Trophoblast cell (in vitro differentiated cells and primary cell): ENCODE results near the gene CCDC9.
"Not testable (repeated sequence)": the region's sequence is repeated elsewhere in the genome, so short reads cannot be mapped to it uniquely, and the experiment has no call there.

Source experiments
- DNase-seq, 2 donors: peaks; one replicate each; pipeline ENCODE4 v3.0.0-alpha.2; 2016
- H2AFZ ChIP-seq: 2 replicates; pipeline ENCODE4 v1.6.1; 2013; ENCODE audit warnings: low read length, moderate library complexity, mild to moderate bottlenecking; ENCODE audit not compliant: insufficient read depth, poor library complexity
- H2AK5ac ChIP-seq: 2 replicates; pipeline ENCODE4 v1.6.1; 2013; ENCODE audit warnings: mild to moderate bottlenecking, low read length
- H2BK120ac ChIP-seq: 2 replicates; pipeline ENCODE4 v1.6.1; 2013; ENCODE audit warnings: low read length, mild to moderate bottlenecking, moderate library complexity; ENCODE audit not compliant: insufficient read depth, poor library complexity
- H2BK12ac ChIP-seq: 2 replicates; pipeline ENCODE4 v1.6.1; 2013; ENCODE audit warnings: mild to moderate bottlenecking, low read length, moderate library complexity
- H2BK5ac ChIP-seq: 2 replicates; pipeline ENCODE4 v1.6.1; 2013; ENCODE audit warnings: low read length, low read depth, moderate library complexity, mild to moderate bottlenecking; ENCODE audit not compliant: poor library complexity
- H3K14ac ChIP-seq: 2 replicates; pipeline ENCODE4 v1.6.1; 2013; ENCODE audit warnings: mild to moderate bottlenecking, low read length
- H3K18ac ChIP-seq: 2 replicates; pipeline ENCODE4 v1.6.1; 2013; ENCODE audit warnings: mild to moderate bottlenecking, low read length
- H3K23ac ChIP-seq: 2 replicates; pipeline ENCODE4 v1.6.1; 2013; ENCODE audit warnings: low read length
- H3K27ac ChIP-seq: 2 replicates; pipeline ENCODE4 v1.5.1; 2013; ENCODE audit warnings: low read depth, mild to moderate bottlenecking, inconsistent platforms, low read length, moderate library complexity
- H3K27me3 ChIP-seq: 2 replicates; pipeline ENCODE4 v1.6.1; 2013; ENCODE audit warnings: inconsistent platforms, mild to moderate bottlenecking, low read length, moderate library complexity; ENCODE audit not compliant: insufficient read depth
- H3K36me3 ChIP-seq, 2 experiments: 1 replicate in 1 of 2; 2 replicates in 1 of 2; pipeline ENCODE4 v1.6.1; 2013; ENCODE audit warnings: low read length in 2 of 2, mild to moderate bottlenecking in 2 of 2, moderate library complexity in 1 of 2; ENCODE audit not compliant: insufficient read depth in 2 of 2, control insufficient read depth in 1 of 2
- H3K4ac ChIP-seq: 2 replicates; pipeline ENCODE4 v1.6.1; 2013; ENCODE audit warnings: low read depth, mild to moderate bottlenecking, low read length, moderate library complexity
- H3K4me1 ChIP-seq, 2 experiments: 1 replicate in 1 of 2; 2 replicates in 1 of 2; pipeline ENCODE4 v1.6.1; 2013; ENCODE audit warnings: low read length in 2 of 2, mild to moderate bottlenecking in 2 of 2, moderate library complexity in 1 of 2; ENCODE audit not compliant: insufficient read depth in 2 of 2, control insufficient read depth in 1 of 2
- H3K4me2 ChIP-seq: 2 replicates; pipeline ENCODE4 v1.6.1; 2013; ENCODE audit warnings: inconsistent platforms, mild to moderate bottlenecking, low read length, moderate library complexity
- H3K4me3 ChIP-seq: 2 replicates; pipeline ENCODE4 v1.5.1; 2013; ENCODE audit warnings: mild to moderate bottlenecking, low read depth, low read length, inconsistent platforms
- H3K79me1 ChIP-seq: one replicate; pipeline ENCODE4 v1.6.1; 2013; ENCODE audit warnings: low read length
- H3K79me2 ChIP-seq: 2 replicates; pipeline ENCODE4 v1.6.1; 2013; ENCODE audit warnings: low read length, mild to moderate bottlenecking; ENCODE audit not compliant: control insufficient read depth, insufficient read depth, poor library complexity
- H3K9ac ChIP-seq: 2 replicates; pipeline ENCODE4 v1.6.1; 2013; ENCODE audit warnings: mild to moderate bottlenecking, low read length
- H3K9me3 ChIP-seq: 2 replicates; pipeline ENCODE4 v1.6.1; 2013; ENCODE audit warnings: low read depth, mild to moderate bottlenecking, control low read depth, inconsistent platforms, low read length; ENCODE audit not compliant: insufficient read depth
- H4K12ac ChIP-seq: 2 replicates; pipeline ENCODE4 v1.6.1; 2013; ENCODE audit warnings: low read depth, mild to moderate bottlenecking, low read length, moderate library complexity
- H4K8ac ChIP-seq: 2 replicates; pipeline ENCODE4 v1.6.1; 2013; ENCODE audit warnings: low read depth, mild to moderate bottlenecking, low read length, moderate library complexity
- H4K91ac ChIP-seq: one replicate; pipeline ENCODE4 v1.6.1; 2013; ENCODE audit warnings: low read depth, mild to moderate bottlenecking, low read length, moderate library complexity
- WGBS: extraction: QIAGEN DNeasy Blood & Tissue Kit; methylation state at CpG from one replicate; pipeline ENCODE4 v1.1.7; 2013; ENCODE audit warnings: missing lambda C conversion rate; ENCODE audit not compliant: insufficient read length, insufficient coverage; ENCODE audit errors: extremely low coverage; 5-methylcytosine and 5-hydroxymethylcytosine counted together

CCDC9 gene

DNA sequence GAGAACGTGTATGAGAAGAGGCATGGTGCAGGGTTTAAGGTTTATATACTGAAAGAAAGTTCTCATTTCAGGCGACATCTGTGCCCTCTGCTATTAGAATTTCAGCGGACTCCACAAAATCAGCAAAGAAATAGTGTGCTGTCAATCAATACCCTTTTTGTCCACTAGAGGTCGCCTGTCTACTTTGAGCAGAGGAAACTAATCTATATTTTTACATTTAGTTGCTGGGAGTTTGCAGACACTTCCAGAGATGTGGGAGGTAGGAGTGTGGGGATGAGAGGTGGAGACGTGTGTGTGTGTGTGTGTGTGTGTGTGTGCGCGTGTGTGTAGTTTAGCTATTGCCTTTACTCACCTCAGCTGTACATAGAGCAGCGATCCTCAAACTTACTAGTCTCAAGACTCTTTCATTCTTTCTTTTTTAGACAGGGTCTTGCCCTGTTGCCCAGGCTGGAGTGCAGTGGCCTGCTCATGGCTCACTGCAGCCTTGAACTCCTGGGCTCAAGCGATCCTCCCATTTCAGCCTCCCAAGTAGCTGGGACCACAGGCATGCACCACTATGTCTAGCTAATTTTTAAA is 28.1 kb downstream of the CCDC9 start:
- Histone ChIP-seq H3K23ac (no peak overlapping the region), H2AK5ac (no peak overlapping the region), H2BK120ac (no peak overlapping the region), H2BK5ac (no peak overlapping the region), H2BK12ac (no peak overlapping the region), H2AFZ (no peak overlapping the region), H4K8ac (no peak overlapping the region), H4K12ac (no peak overlapping the region), H3K4me2 (no peak overlapping the region), H3K36me3 (no peaks in the 10 kb centered on the region), H3K27me3 (no peaks in the 10 kb centered on the region), H3K18ac (no peak overlapping the region), H4K91ac (no peak overlapping the region), H3K79me1 (no peaks in the 10 kb centered on the region), H3K27ac (no peak overlapping the region), H3K79me2 (peaks cover 2% of the 10 kb centered on the region), H3K14ac (no peak overlapping the region), H3K9me3 (peaks cover 4% of the 10 kb centered on the region), H3K4ac (no peak overlapping the region), H3K9ac (no peak overlapping the region), H3K4me1 (peaks cover under 1 to 3% of the 10 kb centered on the region in 2 experiments), H3K4me3 (no peak overlapping the region)
- WGBS = no CpG with 5 or more reads among the region's 9 CpGs
- peak; percentile 34 to 90 for DNase-seq

DNA sequence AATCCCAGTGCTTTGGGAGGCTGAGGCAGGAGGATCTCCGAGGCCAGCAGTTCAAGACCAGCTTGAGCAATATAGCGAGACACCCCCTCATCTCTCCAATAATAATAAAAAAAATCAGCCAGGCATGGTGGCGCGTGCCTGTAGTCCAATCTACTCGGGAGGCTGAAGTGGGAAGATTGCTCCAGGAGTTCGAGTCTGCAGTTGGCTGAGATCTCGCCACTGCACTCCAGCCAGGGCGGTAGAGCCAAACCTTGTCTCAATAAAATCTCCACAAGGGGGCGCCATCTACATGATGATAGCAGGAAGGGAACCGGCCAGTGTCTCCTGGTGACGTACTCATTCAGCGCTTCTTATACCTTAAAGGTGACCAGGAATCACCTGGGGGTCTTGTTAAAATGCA is 39.7 kb downstream of the CCDC9 start:
- Histone ChIP-seq H3K18ac (no peak overlapping the region), H3K36me3 (no peaks in the 10 kb centered on the region), H3K23ac (no peak overlapping the region), H3K79me1 (no peaks in the 10 kb centered on the region), H3K4me2 (no peak overlapping the region), H3K4me1 (no peaks in the 10 kb centered on the region), H3K9ac (no peak overlapping the region), H2AFZ (no peak overlapping the region), H2BK120ac (no peak overlapping the region), H3K14ac (no peak overlapping the region), H3K9me3 (no peaks in the 10 kb centered on the region), H2BK5ac (no peak overlapping the region), H3K4me3 (no peak overlapping the region), H2BK12ac (no peak overlapping the region), H3K27me3 (no peaks in the 10 kb centered on the region), H4K8ac (no peak overlapping the region), H3K79me2 (no peaks in the 10 kb centered on the region), H3K4ac (no peak overlapping the region), H4K91ac (no peak overlapping the region), H3K27ac (no peak overlapping the region), H2AK5ac (no peak overlapping the region), H4K12ac (no peak overlapping the region)
- no CpG with 5 or more reads among the region's 12 CpGs for WGBS
- peak; percentile 83 to 96 for DNase-seq

DNA sequence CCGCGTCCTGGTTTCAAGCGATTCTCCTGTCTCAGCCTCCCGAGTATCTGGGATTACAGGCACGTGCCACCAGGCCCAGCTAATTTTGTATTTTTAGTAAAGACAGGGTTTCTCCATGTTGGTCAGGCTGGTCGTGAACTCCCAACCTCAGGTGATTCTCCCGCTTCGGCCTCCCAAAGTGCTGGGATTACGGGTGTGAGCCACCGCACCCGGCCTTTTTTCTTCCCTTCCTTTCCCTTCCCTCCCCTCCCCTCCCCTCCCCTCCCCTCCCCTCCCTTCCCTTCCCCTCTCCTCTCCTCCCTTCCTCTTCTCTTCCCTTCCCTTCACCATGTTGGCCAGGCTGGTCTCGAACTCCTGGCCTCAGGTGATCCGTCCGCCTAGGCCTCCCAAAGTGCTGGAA is 44.5 kb downstream of the CCDC9 start:
- no CpG with 5 or more reads among the region's 14 CpGs for WGBS
- H4K91ac ChIP-seq = not testable (repeated sequence)

DNA sequence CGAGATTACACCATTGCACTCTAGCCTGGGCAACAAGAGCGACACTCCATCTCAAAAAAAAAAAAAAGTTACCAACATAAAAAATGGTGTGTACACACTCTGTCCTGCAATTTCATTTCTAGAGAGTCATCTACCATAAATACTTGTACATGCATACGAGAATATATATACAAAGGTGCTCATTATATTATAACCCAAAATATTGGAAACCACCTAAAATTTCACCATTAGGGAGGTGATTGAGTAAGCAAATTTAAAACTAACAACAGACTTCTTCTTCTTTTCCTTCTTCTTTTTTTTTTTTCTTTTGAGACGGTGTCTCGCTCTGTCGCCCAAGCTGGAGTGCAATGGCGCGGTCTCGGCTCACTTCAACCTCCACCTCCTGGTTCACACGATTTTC is 45.9 kb downstream of the CCDC9 start:
- H3K14ac ChIP-seq = no peak overlapping the region
- H2AK5ac ChIP-seq = no peak overlapping the region
- H3K9ac ChIP-seq = no peak overlapping the region
- H3K23ac ChIP-seq = no peak overlapping the region
- H3K36me3 ChIP-seq = no peaks in the 10 kb centered on the region
- no peak overlapping the region for H2AFZ ChIP-seq
- no peak overlapping the region for H2BK120ac ChIP-seq
- no peak overlapping the region for H4K91ac ChIP-seq
- no peaks in the 10 kb centered on the region for H3K79me2 ChIP-seq
- no peak overlapping the region for H2BK12ac ChIP-seq
- no peak overlapping the region for H3K18ac ChIP-seq
- no peaks in the 10 kb centered on the region for H3K9me3 ChIP-seq
- no peak overlapping the region for H3K27ac ChIP-seq
- no peaks in the 10 kb centered on the region for H3K79me1 ChIP-seq
- no peak overlapping the region for H2BK5ac ChIP-seq
- H3K27me3 ChIP-seq = no peaks in the 10 kb centered on the region
- H3K4me1 ChIP-seq = peaks cover 0 to 2% of the 10 kb centered on the region in 2 experiments
- H4K12ac ChIP-seq = no peak overlapping the region
- WGBS = no CpG with 5 or more reads among the region's 10 CpGs
- no peak for DNase-seq
- H3K4ac ChIP-seq = no peak overlapping the region
- H3K4me2 ChIP-seq = no peak overlapping the region
- no peak overlapping the region for H4K8ac ChIP-seq
- no peak overlapping the region for H3K4me3 ChIP-seq

More for the DNA sequence above, 44.5 kb downstream of the CCDC9 start:
- not testable (repeated sequence) for H3K9me3 ChIP-seq, DNase-seq, H3K4ac ChIP-seq, H2BK12ac ChIP-seq, H2BK120ac ChIP-seq, H3K27ac ChIP-seq, H3K23ac ChIP-seq, H4K12ac ChIP-seq, H3K27me3 ChIP-seq, H2AFZ ChIP-seq, H3K79me1 ChIP-seq, H3K14ac ChIP-seq, H3K4me1 ChIP-seq, H2AK5ac ChIP-seq, H4K8ac ChIP-seq, H2BK5ac ChIP-seq, H3K4me3 ChIP-seq, H3K18ac ChIP-seq, H3K9ac ChIP-seq, H3K36me3 ChIP-seq, H3K4me2 ChIP-seq, H3K79me2 ChIP-seq
